GM06990 (cell line): ENCODE measurements around the gene PDK2.
A peak's percentile ranks its signal among the peaks of the same experiment; 100 is the strongest.

ENCODE experiments used
- DNase-seq: peaks from one replicate; pipeline ENCODE4 v3.0.0-alpha.2; 2011; ENCODE audit not compliant: insufficient read length; ENCODE audit errors: extremely low read depth
- H3K27me3 ChIP-seq: replicated peaks from 2 replicates; pipeline ENCODE4 v1.6.0; 2011; ENCODE audit warnings: low read length; ENCODE audit not compliant: control insufficient read depth, insufficient read depth
- H3K36me3 ChIP-seq: 2 replicates; pipeline ENCODE4 v1.5.1; 2011; ENCODE audit warnings: low read length; ENCODE audit not compliant: control insufficient read depth, insufficient read depth
- H3K4me3 ChIP-seq: replicated peaks from 2 replicates; pipeline ENCODE4 v1.5.1; 2011; ENCODE audit warnings: low read depth, mild to moderate bottlenecking, control low read depth, low read length
- TF ChIP-seq, protein P1 (sequence below): IDR thresholded peaks from 2 replicates; pipeline ENCODE4 v1.5.1; 2011; ENCODE audit warnings: low read length, control low read depth, mild to moderate bottlenecking, inconsistent platforms; ENCODE audit not compliant: insufficient read depth, poor library complexity, severe bottlenecking

PDK2 gene

DNA sequence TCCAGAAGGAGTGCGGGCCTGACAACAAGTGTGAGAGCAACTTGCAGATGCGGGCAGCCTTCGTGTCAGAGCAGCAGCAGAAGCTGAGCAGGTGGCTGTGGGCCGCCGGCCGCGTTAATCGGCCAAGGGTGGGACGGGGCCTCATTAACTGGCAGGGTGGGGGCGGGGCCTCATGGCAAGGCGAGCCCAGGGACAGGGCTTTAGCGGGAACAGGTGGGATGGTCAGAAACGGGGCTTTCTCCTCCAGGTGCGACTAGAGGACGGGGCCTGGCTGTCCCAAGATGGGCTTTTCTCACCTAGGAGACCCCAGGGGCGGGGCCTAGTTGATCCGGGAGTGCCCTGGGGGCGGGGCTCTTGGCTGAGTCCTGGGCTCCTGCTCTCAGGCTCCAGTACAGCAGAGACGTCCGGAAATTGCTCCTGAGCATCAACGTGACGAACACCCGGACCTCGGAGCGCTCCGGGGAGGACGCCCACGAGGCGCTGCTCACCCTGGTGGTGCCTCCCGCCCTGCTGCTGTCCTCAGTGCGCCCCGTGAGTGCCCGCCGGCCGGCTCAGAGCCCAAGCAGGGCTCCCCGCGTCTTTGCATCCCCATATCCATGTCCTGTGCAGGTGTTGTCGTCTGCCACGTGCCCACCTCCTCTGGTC is 18.4 kb upstream of the PDK2 start:
- H3K36me3 ChIP-seq, result peaks cover 14% of the 10 kb centered on the region
- TF ChIP-seq, protein P1, sequence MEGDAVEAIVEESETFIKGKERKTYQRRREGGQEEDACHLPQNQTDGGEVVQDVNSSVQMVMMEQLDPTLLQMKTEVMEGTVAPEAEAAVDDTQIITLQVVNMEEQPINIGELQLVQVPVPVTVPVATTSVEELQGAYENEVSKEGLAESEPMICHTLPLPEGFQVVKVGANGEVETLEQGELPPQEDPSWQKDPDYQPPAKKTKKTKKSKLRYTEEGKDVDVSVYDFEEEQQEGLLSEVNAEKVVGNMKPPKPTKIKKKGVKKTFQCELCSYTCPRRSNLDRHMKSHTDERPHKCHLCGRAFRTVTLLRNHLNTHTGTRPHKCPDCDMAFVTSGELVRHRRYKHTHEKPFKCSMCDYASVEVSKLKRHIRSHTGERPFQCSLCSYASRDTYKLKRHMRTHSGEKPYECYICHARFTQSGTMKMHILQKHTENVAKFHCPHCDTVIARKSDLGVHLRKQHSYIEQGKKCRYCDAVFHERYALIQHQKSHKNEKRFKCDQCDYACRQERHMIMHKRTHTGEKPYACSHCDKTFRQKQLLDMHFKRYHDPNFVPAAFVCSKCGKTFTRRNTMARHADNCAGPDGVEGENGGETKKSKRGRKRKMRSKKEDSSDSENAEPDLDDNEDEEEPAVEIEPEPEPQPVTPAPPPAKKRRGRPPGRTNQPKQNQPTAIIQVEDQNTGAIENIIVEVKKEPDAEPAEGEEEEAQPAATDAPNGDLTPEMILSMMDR, result no peak
- no peak for DNase-seq
- no peaks in the 10 kb centered on the region for H3K27me3 ChIP-seq
- no peak overlapping the region for H3K4me3 ChIP-seq

DNA sequence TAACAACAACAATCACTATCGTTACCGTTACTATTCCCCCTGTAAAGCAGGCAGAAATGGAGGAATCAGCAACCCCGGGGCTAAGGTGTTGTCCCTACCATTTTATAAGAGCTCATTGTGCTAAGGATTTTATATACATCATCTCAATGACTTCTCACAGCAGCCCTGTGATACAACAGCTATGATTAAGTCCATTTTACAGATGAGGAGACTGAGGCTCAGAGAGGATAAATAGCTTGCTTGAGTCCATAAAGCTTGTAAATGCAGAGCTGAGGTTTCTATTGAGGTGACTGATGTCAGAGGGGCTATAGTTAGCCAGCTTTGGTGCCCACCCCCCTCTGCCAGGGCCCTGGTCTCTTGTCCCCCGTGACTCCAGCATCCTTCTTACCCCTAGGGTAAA is 16.7 kb upstream of the PDK2 start:
- DNase-seq, result no peak
- H3K36me3 ChIP-seq, result peaks cover 14% of the 10 kb centered on the region
- TF ChIP-seq, protein P1, result no peak
- no peak overlapping the region for H3K4me3 ChIP-seq
- no peaks in the 10 kb centered on the region for H3K27me3 ChIP-seq

DNA sequence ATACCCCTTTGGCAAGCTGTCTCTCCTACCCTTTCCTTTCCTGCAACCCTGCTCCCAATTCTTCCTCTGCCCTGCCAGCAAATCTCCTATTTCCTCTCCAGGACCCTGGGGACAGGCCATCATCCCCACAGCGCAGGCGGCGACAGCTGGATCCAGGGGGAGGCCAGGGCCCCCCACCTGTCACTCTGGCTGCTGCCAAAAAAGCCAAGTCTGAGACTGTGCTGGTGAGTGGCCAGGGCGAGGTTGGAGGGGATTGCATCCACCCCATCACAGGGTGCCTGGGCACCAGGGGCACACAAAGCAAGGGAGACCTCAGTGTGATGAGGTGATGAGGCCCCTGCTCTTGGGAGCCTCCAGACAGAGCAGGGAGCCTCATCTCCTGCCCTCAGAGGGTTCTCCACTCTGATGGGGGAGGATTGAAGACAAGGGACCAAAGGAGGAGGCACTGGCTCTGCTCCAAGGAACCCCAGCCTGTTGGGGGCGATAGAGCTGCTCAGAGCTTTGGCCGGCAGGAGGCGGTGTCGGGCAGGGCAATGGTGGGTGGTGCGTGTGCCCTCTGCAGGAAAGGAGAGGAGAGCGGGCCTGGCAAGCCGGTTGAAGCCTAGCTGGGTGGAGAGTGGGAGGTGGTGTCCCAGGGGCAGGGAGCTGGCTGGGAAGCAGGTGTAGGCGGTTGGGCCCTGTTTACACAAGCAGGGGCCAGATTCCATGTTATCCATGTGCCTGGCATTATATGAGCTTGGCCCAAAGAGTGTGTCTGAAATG is 15.6 kb upstream of the PDK2 start:
- Histone ChIP-seq H3K36me3 (peaks cover 14% of the 10 kb centered on the region), H3K4me3 (no peak overlapping the region), H3K27me3 (no peaks in the 10 kb centered on the region)
- TF ChIP-seq, protein P1, result peak; percentile 100
- DNase-seq, result no peak

DNA sequence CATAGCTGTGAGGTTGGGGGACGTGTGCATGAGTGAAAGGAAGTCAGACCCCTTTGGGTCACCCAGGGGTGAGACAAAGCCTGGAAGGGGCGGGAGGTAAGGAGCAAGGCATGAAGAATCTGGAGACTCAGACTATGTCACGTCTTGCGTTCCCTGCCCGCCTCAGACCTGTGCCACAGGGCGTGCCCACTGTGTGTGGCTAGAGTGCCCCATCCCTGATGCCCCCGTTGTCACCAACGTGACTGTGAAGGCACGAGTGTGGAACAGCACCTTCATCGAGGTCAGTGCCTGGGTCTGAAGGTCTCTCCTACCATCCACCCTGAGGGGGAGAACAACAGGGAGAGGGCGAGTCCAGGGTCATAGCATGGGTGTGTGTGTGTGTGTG is 15.1 kb upstream of the PDK2 start:
- Histone ChIP-seq H3K27me3 (no peaks in the 10 kb centered on the region), H3K4me3 (no peak overlapping the region), H3K36me3 (peaks cover 14% of the 10 kb centered on the region)
- no peak for DNase-seq
- TF ChIP-seq, protein P1, result no peak

DNA sequence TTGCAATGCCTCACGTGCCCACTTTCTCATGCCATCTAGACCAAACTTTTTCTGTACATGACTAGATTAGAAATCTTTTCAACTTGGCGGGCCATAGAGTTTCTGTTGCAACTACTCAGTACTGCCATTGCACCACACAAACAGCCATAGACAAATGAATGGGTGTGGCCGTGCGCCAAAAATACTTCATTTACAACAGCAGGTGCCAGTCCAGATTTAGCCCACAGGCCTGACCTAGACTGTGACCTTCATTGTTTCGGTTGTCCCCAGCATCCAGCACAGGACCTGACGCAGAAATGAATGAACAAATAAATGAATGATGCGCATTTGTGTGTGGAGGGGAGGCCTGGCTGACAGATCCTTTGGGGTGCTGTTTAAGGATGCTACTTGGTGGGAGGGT is 14.3 kb upstream of the PDK2 start:
- no peaks in the 10 kb centered on the region for H3K27me3 ChIP-seq
- H3K36me3 ChIP-seq, result peaks cover 14% of the 10 kb centered on the region
- TF ChIP-seq, protein P1, result no peak
- H3K4me3 ChIP-seq, result no peak overlapping the region
- DNase-seq, result no peak
